Dendritic cell treated with granulocyte-macrophage colony-stimulating factor and Interleukin-4, amounts not matched to agents 40 ng/mL and 50 ng/mL, for 4 days (primary cell): Measurements from ENCODE around the gene POLR1B.
"Not testable (repeated sequence)": the region's sequence is repeated elsewhere in the genome, so short reads cannot be mapped to it uniquely, and the experiment has no call there.

Source experiments
- H3K27ac Mint-ChIP-seq: one replicate; pipeline ENCODE4 v1.8.0; 2022; ENCODE audit warnings: mild to moderate bottlenecking, mixed read lengths
- H3K27me3 Mint-ChIP-seq: one replicate; pipeline ENCODE4 v1.8.0; 2022; ENCODE audit warnings: mild to moderate bottlenecking, mixed read lengths
- H3K36me3 Mint-ChIP-seq: one replicate; pipeline ENCODE4 v1.8.0; 2022; ENCODE audit warnings: low read depth, mixed read lengths
- H3K4me1 Mint-ChIP-seq: one replicate; pipeline ENCODE4 v1.8.0; 2022; ENCODE audit warnings: low read depth, mixed read lengths
- H3K4me3 Mint-ChIP-seq: one replicate; pipeline ENCODE4 v1.8.0; 2022; ENCODE audit warnings: mild to moderate bottlenecking, moderate library complexity, mixed read lengths
- H3K9me3 Mint-ChIP-seq: one replicate; pipeline ENCODE4 v1.8.0; 2022; ENCODE audit warnings: mixed read lengths
- intact Hi-C: fragments of 100-400 bp; cut with micrococcal nuclease; formaldehyde crosslinking; loops from one replicate; pipeline ENCODE4 v1.15.0; 2022

POLR1B gene

DNA sequence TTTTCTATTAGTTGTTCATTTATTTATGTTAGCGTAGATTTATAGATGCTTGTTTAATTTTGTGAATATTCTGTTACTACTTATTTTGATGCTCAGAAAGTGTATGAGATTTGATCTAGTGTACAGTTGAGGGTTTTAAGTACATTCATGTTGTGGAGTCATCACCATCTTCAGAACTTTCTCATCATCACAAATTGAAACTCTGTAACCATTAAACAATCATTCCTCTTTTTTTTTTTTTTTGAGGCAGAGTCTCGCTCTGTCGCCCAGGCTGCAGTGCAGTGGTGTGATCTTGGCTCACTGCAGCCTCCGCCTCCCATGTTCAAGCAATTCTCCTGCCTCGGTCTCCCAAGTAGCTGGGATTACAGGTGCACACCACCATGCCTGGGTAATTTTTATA lies 24.2 kb downstream of the POLR1B start:
- intact Hi-C loops, H3K27me3 Mint-ChIP-seq, H3K4me1 Mint-ChIP-seq, H3K27ac Mint-ChIP-seq, H3K4me3 Mint-ChIP-seq, H3K9me3 Mint-ChIP-seq: not testable (repeated sequence)
- H3K36me3 Mint-ChIP-seq, result peaks cover 96% of the 10 kb centered on the region

DNA sequence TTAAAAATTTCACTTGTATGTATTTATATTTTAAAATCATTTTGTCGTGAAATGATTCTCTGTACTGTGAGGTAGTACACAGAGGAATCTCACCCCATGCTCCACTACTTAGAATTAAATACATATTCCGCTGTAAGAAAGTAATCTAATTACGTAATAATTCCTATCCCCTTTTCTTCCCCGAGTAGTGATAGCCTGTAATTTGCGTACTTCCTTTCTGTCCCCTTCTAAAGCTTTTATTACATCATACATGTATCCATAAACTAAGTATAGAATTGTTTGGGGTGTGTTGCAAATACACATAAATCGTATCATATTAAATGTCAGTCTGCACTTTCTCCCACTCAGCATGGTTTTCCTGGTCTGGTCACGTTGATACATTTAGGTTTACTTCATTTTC lies 29.7 kb downstream of the POLR1B start:
- H3K4me3 Mint-ChIP-seq, result no peak overlapping the region
- H3K9me3 Mint-ChIP-seq, result peaks cover 8% of the 10 kb centered on the region
- H3K27me3 Mint-ChIP-seq, result no peaks in the 10 kb centered on the region
- intact Hi-C loops, result no loop called here
- H3K36me3 Mint-ChIP-seq, result peaks cover 99% of the 10 kb centered on the region
- no peak overlapping the region for H3K27ac Mint-ChIP-seq
- H3K4me1 Mint-ChIP-seq, result no peaks in the 10 kb centered on the region

DNA sequence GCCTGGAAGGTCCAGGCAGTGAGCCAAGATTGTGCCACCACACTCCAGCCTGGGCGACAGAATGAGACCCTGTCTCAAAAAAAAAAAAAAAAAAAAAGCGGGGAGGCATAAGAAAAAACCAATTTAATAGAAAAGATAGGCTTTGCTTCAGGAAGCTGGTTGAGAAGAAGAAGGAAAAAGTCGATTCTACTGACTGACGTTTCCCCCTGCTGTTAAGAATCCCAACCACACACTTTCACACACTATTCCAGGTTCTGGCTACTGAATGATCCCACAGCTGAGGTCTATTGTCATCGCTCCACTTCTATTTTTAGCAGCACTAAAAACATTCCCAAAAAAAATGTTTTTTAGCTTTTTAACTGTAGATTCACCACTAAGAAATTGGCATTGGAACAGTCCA lies 35.5 kb downstream of the POLR1B start:
- Mint-ChIP-seq H3K27ac (no peak overlapping the region), H3K4me3 (no peak overlapping the region), H3K27me3 (no peaks in the 10 kb centered on the region), H3K4me1 (peaks cover 4% of the 10 kb centered on the region), H3K9me3 (no peaks in the 10 kb centered on the region), H3K36me3 (peaks cover 48% of the 10 kb centered on the region)
- intact Hi-C loops, result no loop called here

DNA sequence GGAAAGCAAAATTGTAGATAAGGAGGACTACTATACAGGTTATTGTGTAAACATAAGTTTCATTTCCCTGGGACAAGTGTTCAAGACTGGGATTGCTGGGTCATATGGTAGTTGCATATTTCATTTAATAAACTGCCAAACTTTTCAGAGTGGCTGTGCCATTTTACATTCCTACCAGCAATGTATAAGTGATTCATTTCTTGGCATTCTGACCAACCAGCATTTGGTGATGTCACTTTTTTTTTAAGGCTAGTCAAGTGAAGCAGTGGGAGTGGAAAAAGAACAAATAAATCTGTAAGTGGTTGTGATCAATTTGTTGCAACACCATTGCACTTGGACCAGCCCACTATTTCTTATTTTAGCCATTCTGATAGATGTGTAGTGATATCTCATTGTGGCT lies 37.0 kb downstream of the POLR1B start:
- intact Hi-C loops, result no loop called here
- Mint-ChIP-seq H3K4me3 (no peak overlapping the region), H3K4me1 (peaks cover 18% of the 10 kb centered on the region), H3K9me3 (no peaks in the 10 kb centered on the region), H3K27me3 (no peaks in the 10 kb centered on the region), H3K27ac (no peak overlapping the region), H3K36me3 (peaks cover 40% of the 10 kb centered on the region)

- Mint-ChIP-seq H3K36me3 (peaks cover 40% of the 10 kb centered on the region), H3K4me3 (no peak overlapping the region), H3K27ac (no peak overlapping the region), H3K27me3 (no peaks in the 10 kb centered on the region), H3K9me3 (no peaks in the 10 kb centered on the region), H3K4me1 (peaks cover 24% of the 10 kb centered on the region)
- intact Hi-C loops, result loop anchor here (5.0 kb wide), 2 partner anchors 147 to 458 kb away; no protein-coding TSS in a partner anchor
Observed at GRCh38 chr2:112580084-112580483, 37.8 kb downstream of the POLR1B start.

DNA sequence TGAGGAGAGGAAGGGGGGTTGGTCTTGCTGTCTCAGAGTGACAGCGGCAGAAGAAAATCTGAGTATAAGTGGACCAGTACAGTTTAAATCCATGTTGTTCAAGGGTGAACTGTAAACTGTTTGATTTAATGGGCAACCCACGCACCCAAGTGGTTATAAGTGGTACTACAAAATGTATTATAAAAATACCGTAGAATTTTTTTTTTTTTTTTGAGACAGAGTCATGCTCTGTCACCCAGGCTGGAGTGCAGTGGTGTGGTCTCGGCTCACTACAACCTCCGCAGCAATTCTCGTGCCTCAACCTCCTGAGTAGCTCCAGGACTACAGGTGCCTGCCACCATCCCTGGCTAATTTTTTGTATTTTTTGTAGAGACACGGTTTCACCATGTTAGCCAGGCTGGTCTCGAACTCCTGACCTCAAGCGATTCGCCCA lies 40.1 kb downstream of the POLR1B start:
- Mint-ChIP-seq H3K27me3 (no peaks in the 10 kb centered on the region), H3K4me3 (no peak overlapping the region), H3K27ac (no peak overlapping the region), H3K9me3 (no peaks in the 10 kb centered on the region), H3K4me1 (peaks cover 43% of the 10 kb centered on the region), H3K36me3 (peaks cover 31% of the 10 kb centered on the region)
- intact Hi-C loops, result loop anchor here (5.0 kb wide), 2 partner anchors 145 to 460 kb away; no protein-coding TSS in a partner anchor

- Mint-ChIP-seq H3K4me3 (peak overlapping the region; percentile 92), H3K4me1 (peaks cover 53% of the 10 kb centered on the region), H3K27ac (peak overlapping the region; percentile 95), H3K27me3 (no peaks in the 10 kb centered on the region), H3K36me3 (peaks cover 42% of the 10 kb centered on the region), H3K9me3 (no peaks in the 10 kb centered on the region)
- intact Hi-C loops, result loop anchor here (1.0 to 5.0 kb wide), 5 partner anchors 41 to 461 kb away; partner anchors contain the start of genes POLR1B and SLC20A1
Observed at GRCh38 chr2:112583497-112584133, 41.4 kb downstream of the POLR1B start.

DNA sequence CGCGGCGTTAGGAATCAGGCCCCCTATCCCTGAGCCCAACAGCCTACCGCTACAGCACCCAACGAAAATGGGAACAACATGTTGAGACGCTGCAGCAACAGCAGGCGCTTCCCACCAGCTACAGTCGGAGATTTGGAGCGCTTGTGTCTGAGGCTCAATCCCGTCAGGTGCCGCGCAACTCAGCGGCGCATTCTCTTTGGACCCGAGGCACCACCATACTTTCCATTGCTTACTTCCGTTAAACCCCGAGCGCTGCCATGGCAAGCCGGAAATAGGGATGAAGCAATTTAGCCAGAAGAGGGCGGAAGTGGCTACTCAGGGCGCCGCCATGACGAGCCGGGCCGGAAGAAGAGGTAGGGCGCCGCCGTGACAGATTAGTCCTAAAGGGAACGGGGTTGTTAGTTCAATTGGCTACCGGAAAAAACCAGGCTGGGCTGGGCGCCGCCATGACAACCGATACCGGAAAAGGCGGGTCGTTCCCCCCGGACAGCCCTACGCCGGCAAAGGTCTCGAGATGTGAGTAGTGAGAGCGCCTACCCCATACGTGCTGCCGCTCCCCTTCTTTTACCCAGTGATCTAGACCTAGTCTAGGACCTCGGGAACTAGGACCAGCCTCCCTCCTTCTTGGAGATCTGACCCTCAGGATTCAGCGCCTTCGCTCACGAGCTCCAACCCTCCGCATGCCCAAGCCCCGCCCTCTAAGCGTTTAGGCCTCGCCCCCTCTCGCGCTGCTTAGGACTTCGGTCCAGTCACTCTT lies 42.0 kb downstream of the POLR1B start, which contains the start of gene CHCHD5:
Gene CHCHD5 (plus strand): TSS at position 476 of the 757 bp plus-strand sequence. CDS start 39 bp downstream, at position 515.
- Mint-ChIP-seq H3K4me3 (peak within 1 kb of the TSS; percentile 92), H3K27me3 (no peaks in the 10 kb centered on the region), H3K9me3 (no peaks in the 10 kb centered on the region), H3K36me3 (peaks cover 48% of the 10 kb centered on the region), H3K27ac (peak within 1 kb of the TSS; percentile 95), H3K4me1 (peaks cover 54% of the 10 kb centered on the region)
- intact Hi-C loops, result loop anchor here (1.0 to 5.0 kb wide), 5 partner anchors 42 to 462 kb away; partner anchors contain the start of genes POLR1B and SLC20A1

DNA sequence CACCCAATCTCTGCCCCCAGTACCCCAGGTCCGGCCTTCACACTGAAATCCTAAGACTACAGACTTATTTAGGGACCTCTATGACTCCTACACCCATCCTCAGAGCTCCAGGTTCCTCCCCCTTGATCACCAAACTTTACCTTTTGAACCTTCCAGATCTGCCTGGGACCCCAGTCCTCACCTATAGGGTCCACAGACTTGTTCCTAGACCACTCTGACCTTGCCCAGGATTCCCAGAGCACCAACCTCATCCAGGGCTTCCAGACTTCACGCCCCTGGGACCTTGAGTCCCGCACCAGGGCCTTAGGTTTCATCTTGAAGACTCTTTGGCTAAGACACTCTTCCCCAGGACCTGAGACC lies 42.6 kb downstream of the POLR1B start:
- intact Hi-C loops, result loop anchor here (1.0 to 5.0 kb wide), 5 partner anchors 43 to 463 kb away; partner anchors contain the start of genes POLR1B and SLC20A1
- H3K9me3 Mint-ChIP-seq, result no peaks in the 10 kb centered on the region
- no peaks in the 10 kb centered on the region for H3K27me3 Mint-ChIP-seq
- H3K36me3 Mint-ChIP-seq, result peaks cover 50% of the 10 kb centered on the region
- peak overlapping the region; percentile 95 for H3K27ac Mint-ChIP-seq
- peak overlapping the region; percentile 92 for H3K4me3 Mint-ChIP-seq
- peaks cover 54% of the 10 kb centered on the region for H3K4me1 Mint-ChIP-seq

DNA sequence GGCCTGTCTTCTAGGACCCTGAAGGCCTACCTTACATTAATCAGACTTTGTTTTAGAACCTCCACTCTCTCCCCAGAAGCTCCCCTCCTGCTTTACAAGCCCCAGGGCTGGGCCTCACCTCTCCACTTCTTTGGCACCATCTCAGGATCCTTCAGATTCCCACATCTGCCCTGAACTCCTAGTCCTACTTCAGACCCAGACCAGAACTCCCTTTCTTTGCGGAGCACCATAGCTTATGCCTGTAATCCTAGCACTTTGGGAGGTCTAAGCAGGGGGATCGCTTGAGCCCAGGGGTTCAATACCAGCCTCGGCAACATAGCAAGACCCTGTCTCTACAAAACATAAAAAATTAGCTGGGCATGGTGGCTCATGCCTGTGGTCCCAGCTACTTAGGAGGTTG lies 43.1 kb downstream of the POLR1B start:
- intact Hi-C loops, result no loop called here
- H3K9me3 Mint-ChIP-seq, result no peaks in the 10 kb centered on the region
- H3K27ac Mint-ChIP-seq, result peak overlapping the region; percentile 95
- peaks cover 55% of the 10 kb centered on the region for H3K36me3 Mint-ChIP-seq
- peaks cover 54% of the 10 kb centered on the region for H3K4me1 Mint-ChIP-seq
- H3K4me3 Mint-ChIP-seq, result peak overlapping the region; percentile 92
- no peaks in the 10 kb centered on the region for H3K27me3 Mint-ChIP-seq

DNA sequence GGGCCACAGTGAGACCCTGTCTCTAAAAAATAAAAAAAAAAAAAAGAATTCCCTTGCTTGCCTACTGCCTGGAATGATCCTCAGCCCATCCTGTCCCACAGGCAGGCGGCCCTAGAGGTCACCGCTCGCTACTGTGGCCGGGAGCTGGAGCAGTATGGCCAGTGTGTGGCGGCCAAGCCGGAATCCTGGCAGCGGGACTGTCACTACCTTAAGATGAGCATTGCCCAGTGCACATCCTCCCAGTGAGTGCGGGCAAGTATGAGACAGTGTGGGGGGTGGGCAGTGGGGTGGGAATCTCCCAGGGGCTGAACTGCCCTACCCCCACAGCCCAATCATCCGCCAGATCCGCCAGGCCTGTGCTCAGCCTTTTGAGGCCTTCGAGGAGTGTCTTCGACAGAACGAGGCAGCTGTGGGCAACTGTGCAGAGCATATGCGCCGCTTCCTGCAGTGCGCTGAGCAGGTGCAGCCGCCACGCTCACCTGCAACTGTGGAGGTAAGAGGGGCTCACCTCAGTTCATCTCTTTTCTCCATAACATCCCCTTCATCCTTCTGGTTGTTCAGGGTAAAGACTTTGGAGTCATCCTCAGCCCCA lies 43.7 kb downstream of the POLR1B start:
- Mint-ChIP-seq H3K9me3 (no peaks in the 10 kb centered on the region), H3K27me3 (no peaks in the 10 kb centered on the region), H3K27ac (peak overlapping the region; percentile 95), H3K36me3 (peaks cover 60% of the 10 kb centered on the region), H3K4me3 (no peak overlapping the region), H3K4me1 (peaks cover 54% of the 10 kb centered on the region)
- intact Hi-C loops, result no loop called here

DNA sequence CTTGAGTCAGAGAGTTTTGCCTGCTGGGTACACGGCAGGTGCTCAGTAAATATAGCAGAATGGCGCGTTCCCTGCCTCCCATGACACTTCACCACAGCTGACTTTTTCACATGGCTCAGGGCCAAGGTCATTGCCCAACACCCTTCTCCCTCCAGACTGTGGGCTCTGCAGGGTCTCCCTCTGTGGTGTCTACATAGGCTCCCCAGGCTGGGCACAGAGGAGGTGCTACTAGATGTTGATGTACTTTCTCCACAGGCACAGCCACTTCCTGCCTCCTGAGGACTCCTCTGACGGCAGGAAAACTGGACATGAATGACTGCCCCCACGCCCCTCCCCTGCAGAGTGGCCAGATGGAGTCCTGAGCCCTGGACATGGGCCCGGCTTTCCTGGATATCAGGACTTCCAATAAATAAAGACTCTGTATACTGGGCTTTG lies 46.4 kb downstream of the POLR1B start:
- H3K27me3 Mint-ChIP-seq, result no peaks in the 10 kb centered on the region
- no peak overlapping the region for H3K27ac Mint-ChIP-seq
- H3K4me3 Mint-ChIP-seq, result no peak overlapping the region
- H3K36me3 Mint-ChIP-seq, result peaks cover 70% of the 10 kb centered on the region
- no peaks in the 10 kb centered on the region for H3K9me3 Mint-ChIP-seq
- intact Hi-C loops, result no loop called here
- H3K4me1 Mint-ChIP-seq, result peaks cover 41% of the 10 kb centered on the region

DNA sequence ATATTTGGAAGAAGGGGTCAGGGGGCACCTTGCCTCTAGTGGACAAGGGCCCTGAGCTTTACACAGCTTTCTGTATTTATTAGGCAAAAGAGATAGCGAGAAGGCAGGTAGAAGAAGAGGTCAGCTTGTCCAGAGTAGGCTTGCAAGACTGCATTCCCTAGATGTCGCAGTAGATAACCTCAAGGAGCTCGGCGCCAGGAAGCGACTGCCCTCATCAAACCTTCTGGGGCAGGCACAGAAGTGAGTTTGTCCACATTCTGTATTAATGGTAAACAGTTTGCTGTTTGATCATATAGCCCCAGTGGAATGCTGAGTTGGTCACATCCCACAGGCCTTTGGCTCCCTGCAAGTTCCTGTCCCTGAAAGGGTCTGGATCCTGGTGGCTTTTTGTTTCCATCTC lies 49.1 kb downstream of the POLR1B start:
- Mint-ChIP-seq H3K27me3 (no peaks in the 10 kb centered on the region), H3K9me3 (no peaks in the 10 kb centered on the region), H3K4me3 (no peak overlapping the region), H3K36me3 (peaks cover 51% of the 10 kb centered on the region), H3K4me1 (peaks cover 21% of the 10 kb centered on the region), H3K27ac (no peak overlapping the region)
- intact Hi-C loops, result no loop called here

GRCh38 chr2:112593736-112594135 lies 51.5 kb downstream of the POLR1B start:
- H3K27me3 Mint-ChIP-seq, result no peaks in the 10 kb centered on the region
- peaks cover 28% of the 10 kb centered on the region for H3K36me3 Mint-ChIP-seq
- H3K27ac Mint-ChIP-seq, result no peak overlapping the region
- intact Hi-C loops, result no loop called here
- no peaks in the 10 kb centered on the region for H3K9me3 Mint-ChIP-seq
- H3K4me1 Mint-ChIP-seq, result no peaks in the 10 kb centered on the region
- no peak overlapping the region for H3K4me3 Mint-ChIP-seq
